Activated CD4-positive, alpha-beta T cell treated with anti-CD3 and anti-CD28 coated beads for 4 hours (primary cell): Measurements from ENCODE around the gene CRABP2.

Experiments used
- DNase-seq, 2 donors: peaks; one replicate each; pipeline ENCODE4 v3.0.0-alpha.2; 2020

CRABP2 gene

GRCh38 chr1:156689953-156690674 lies 15.3 kb downstream of the CRABP2 start:
- no peak for DNase-seq

GRCh38 chr1:156689035-156689952 lies 16.1 kb downstream of the CRABP2 start:
- peak; percentile 73 to 75 for DNase-seq

GRCh38 chr1:156684227-156684782 lies 21.1 kb downstream of the CRABP2 start:
- peak in 1 of 2 donors; percentile 26 for DNase-seq

- no peak for DNase-seq
These were observed 23.1 kb downstream of the CRABP2 start for GRCh38 chr1:156682166-156682890.

GRCh38 chr1:156681196-156681960 lies 24.0 kb downstream of the CRABP2 start:
- no peak for DNase-seq

- no peak for DNase-seq
These were observed 25.3 kb downstream of the CRABP2 start for GRCh38 chr1:156680056-156680455.

GRCh38 chr1:156677616-156678596 lies 27.5 kb downstream of the CRABP2 start:
- no peak for DNase-seq

- DNase-seq: no peak
These were observed 28.4 kb downstream of the CRABP2 start, which contains the start of gene NES for GRCh38 chr1:156676820-156677615. Gene NES (minus strand): TSS chr1:156677407. CDS start chr1:156677264, 143 bp downstream.

- no peak for DNase-seq
These were observed 29.1 kb downstream of the CRABP2 start for GRCh38 chr1:156676114-156676819.

- DNase-seq: no peak
These were observed 29.9 kb downstream of the CRABP2 start for GRCh38 chr1:156675210-156676113.

- no peak for DNase-seq
These were observed 31.8 kb downstream of the CRABP2 start for GRCh38 chr1:156673387-156674121.

- no peak for DNase-seq
These were observed 33.6 kb downstream of the CRABP2 start for GRCh38 chr1:156671804-156672203.

- no peak for DNase-seq
These were observed 34.6 kb downstream of the CRABP2 start for GRCh38 chr1:156670791-156671190.

GRCh38 chr1:156670359-156670758 lies 35.0 kb downstream of the CRABP2 start:
- DNase-seq: no peak

GRCh38 chr1:156669794-156670193 lies 35.6 kb downstream of the CRABP2 start:
- DNase-seq: no peak

- DNase-seq: no peak
These were observed 36.4 kb downstream of the CRABP2 start for GRCh38 chr1:156668801-156669637.
